ENCODE measurements around the gene MEIG1.
"Not testable (repeated sequence)": the region's sequence is repeated elsewhere in the genome, so short reads cannot be mapped to it uniquely, and the experiment has no call there.

DNA sequence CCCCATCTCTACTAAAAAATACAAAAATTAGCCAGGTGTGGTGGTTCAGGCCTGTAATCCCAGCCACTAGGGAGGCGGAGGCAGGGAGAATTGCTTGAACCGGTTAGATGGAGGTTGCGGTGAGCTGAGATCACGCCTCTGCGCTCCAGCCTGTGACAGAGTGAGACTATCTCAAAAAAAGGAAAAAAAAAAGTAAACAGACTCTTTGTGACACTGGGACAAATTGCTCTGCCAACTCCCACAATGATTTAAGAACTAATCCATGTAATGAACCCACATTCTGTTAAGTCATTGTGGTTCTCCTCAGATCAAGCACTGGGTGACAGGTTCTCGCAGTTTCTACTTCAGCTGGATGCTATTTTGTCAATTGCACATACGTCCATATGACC is 16.2 kb upstream of the MEIG1 start:
- TF ChIP-seq, protein P1, sequence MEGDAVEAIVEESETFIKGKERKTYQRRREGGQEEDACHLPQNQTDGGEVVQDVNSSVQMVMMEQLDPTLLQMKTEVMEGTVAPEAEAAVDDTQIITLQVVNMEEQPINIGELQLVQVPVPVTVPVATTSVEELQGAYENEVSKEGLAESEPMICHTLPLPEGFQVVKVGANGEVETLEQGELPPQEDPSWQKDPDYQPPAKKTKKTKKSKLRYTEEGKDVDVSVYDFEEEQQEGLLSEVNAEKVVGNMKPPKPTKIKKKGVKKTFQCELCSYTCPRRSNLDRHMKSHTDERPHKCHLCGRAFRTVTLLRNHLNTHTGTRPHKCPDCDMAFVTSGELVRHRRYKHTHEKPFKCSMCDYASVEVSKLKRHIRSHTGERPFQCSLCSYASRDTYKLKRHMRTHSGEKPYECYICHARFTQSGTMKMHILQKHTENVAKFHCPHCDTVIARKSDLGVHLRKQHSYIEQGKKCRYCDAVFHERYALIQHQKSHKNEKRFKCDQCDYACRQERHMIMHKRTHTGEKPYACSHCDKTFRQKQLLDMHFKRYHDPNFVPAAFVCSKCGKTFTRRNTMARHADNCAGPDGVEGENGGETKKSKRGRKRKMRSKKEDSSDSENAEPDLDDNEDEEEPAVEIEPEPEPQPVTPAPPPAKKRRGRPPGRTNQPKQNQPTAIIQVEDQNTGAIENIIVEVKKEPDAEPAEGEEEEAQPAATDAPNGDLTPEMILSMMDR (IDR thresholded peaks at IDR 0.05) = not testable (repeated sequence)
- TF ChIP-seq EZH2 (IDR thresholded peaks at IDR 0.05; ENCODE audit: borderline replicate concordance, insufficient read depth, low read depth, low read length, poor library complexity, severe bottlenecking) = not testable (repeated sequence)

Measured in B cell (primary cell).